H9 (cell line): ENCODE data around the gene EPS8L1. TPM values are rescaled to one million over a fixed set of nuclear protein-coding genes. Genes with fewer than 3 reads are reported as not detected.
A peak's percentile ranks its signal among the peaks of the same experiment; 100 is the strongest.

Source experiments
- DNase-seq: peaks from one replicate; pipeline ENCODE4 v3.0.0-alpha.2; 2017
- H2AFZ ChIP-seq: one replicate; pipeline ENCODE4 v1.6.1; 2013; ENCODE audit warnings: mild to moderate bottlenecking, low read length, control low read depth, moderate library complexity
- H2AK5ac ChIP-seq: 2 replicates; pipeline ENCODE4 v1.6.1; 2013; ENCODE audit warnings: low read length, control low read depth, mixed read lengths; ENCODE audit not compliant: insufficient read length
- H2BK120ac ChIP-seq: one replicate; pipeline ENCODE4 v1.6.1; 2013; ENCODE audit warnings: low read depth, mild to moderate bottlenecking, low read length, control low read depth, inconsistent platforms; ENCODE audit not compliant: poor library complexity, severe bottlenecking
- H2BK12ac ChIP-seq: 2 replicates; pipeline ENCODE4 v1.6.1; 2013; ENCODE audit warnings: low read length, control low read depth, mixed read lengths, low read depth; ENCODE audit not compliant: insufficient read length
- H2BK15ac ChIP-seq: 2 replicates; pipeline ENCODE4 v1.6.1; 2013; ENCODE audit warnings: low read depth, low read length, control low read depth
- H2BK20ac ChIP-seq: one replicate; pipeline ENCODE4 v1.6.1; 2013; ENCODE audit warnings: low read depth, mild to moderate bottlenecking, low read length, control low read depth, inconsistent platforms; ENCODE audit not compliant: poor library complexity, severe bottlenecking
- H2BK5ac ChIP-seq: 2 replicates; pipeline ENCODE4 v1.6.1; 2013; ENCODE audit warnings: low read length, control low read depth, mixed read lengths; ENCODE audit not compliant: insufficient read length
- H3K14ac ChIP-seq: 2 replicates; pipeline ENCODE4 v1.6.1; 2013; ENCODE audit warnings: low read length, control low read depth; ENCODE audit not compliant: insufficient read depth
- H3K18ac ChIP-seq: 2 replicates; pipeline ENCODE4 v1.6.1; 2013; ENCODE audit warnings: low read depth, mild to moderate bottlenecking, mixed read lengths, low read length, control low read depth; ENCODE audit not compliant: insufficient read length
- H3K23ac ChIP-seq: 2 replicates; pipeline ENCODE4 v1.6.1; 2013; ENCODE audit warnings: low read length, control low read depth, mixed read lengths, low read depth; ENCODE audit not compliant: insufficient read length
- H3K23me2 ChIP-seq: 2 replicates; pipeline ENCODE4 v1.6.1; 2013; ENCODE audit warnings: low read depth, mild to moderate bottlenecking, mixed read lengths, low read length, control low read depth; ENCODE audit not compliant: insufficient read length, poor library complexity, severe bottlenecking
- H3K27ac ChIP-seq: 2 replicates; pipeline ENCODE4 v1.5.1; 2013; ENCODE audit warnings: low read length, control low read depth, mixed read lengths, low read depth; ENCODE audit not compliant: insufficient read length
- H3K27me3 ChIP-seq: 2 replicates; pipeline ENCODE4 v1.6.1; 2013; ENCODE audit warnings: low read length, control low read depth, inconsistent platforms; ENCODE audit not compliant: insufficient read depth
- H3K4ac ChIP-seq: 2 replicates; pipeline ENCODE4 v1.6.1; 2013; ENCODE audit warnings: low read depth, mild to moderate bottlenecking, control low read depth, inconsistent platforms, low read length, moderate library complexity
- H3K4me1 ChIP-seq: 2 replicates; pipeline ENCODE4 v1.6.1; 2013; ENCODE audit warnings: low read length, control low read depth, inconsistent platforms; ENCODE audit not compliant: insufficient read depth
- H3K4me2 ChIP-seq: 2 replicates; pipeline ENCODE4 v1.6.1; 2013; ENCODE audit warnings: low read length, control low read depth, mixed read lengths; ENCODE audit not compliant: insufficient read length, insufficient read depth
- H3K56ac ChIP-seq: 2 replicates; pipeline ENCODE4 v1.6.1; 2013; ENCODE audit warnings: low read depth, mild to moderate bottlenecking, mixed read lengths, low read length, control low read depth; ENCODE audit not compliant: insufficient read length
- H3K79me1 ChIP-seq: 2 replicates; pipeline ENCODE4 v1.6.1; 2013; ENCODE audit warnings: low read depth, mild to moderate bottlenecking, moderate library complexity, low read length, control low read depth, inconsistent platforms; ENCODE audit not compliant: insufficient read depth, poor library complexity, severe bottlenecking
- H3K79me2 ChIP-seq: 2 replicates; pipeline ENCODE4 v1.6.1; 2013; ENCODE audit warnings: low read length, control low read depth, inconsistent platforms; ENCODE audit not compliant: insufficient read depth
- H3K9ac ChIP-seq: 2 replicates; pipeline ENCODE4 v1.6.1; 2013; ENCODE audit warnings: low read length, control low read depth, mixed read lengths; ENCODE audit not compliant: insufficient read length; ENCODE audit errors: extremely low read depth
- H3K9me3 ChIP-seq: one replicate; pipeline ENCODE4 v1.6.1; 2013; ENCODE audit warnings: low read depth, low read length, inconsistent platforms; ENCODE audit not compliant: control insufficient read depth
- H3T11ph ChIP-seq: one replicate; pipeline ENCODE4 v1.6.1; 2013; ENCODE audit warnings: mild to moderate bottlenecking, low read length, control low read depth, inconsistent platforms
- H4K20me1 ChIP-seq: one replicate; pipeline ENCODE4 v1.6.1; 2013; ENCODE audit not compliant: control insufficient read depth, insufficient read length, insufficient read depth
- H4K5ac ChIP-seq: 2 replicates; pipeline ENCODE4 v1.6.1; 2013; ENCODE audit warnings: low read depth, mild to moderate bottlenecking, mixed read lengths, low read length, control low read depth; ENCODE audit not compliant: insufficient read length
- H4K8ac ChIP-seq: replicated peaks from 2 replicates; pipeline ENCODE4 v1.6.1; 2013; ENCODE audit warnings: low read length, control low read depth, mixed read lengths, low read depth; ENCODE audit not compliant: insufficient read length
- H4K91ac ChIP-seq: 2 replicates; pipeline ENCODE4 v1.6.1; 2013; ENCODE audit warnings: low read depth, mild to moderate bottlenecking, moderate library complexity, mixed read lengths, low read length, control low read depth; ENCODE audit not compliant: insufficient read length
- H3K27ac Mint-ChIP-seq, 3 experiments: 2 replicates in 2 of 3; 3 replicates in 1 of 3; pipeline ENCODE4 v1.8.0; 2020 to 2021; ENCODE audit warnings: mixed read lengths in 3 of 3, mild to moderate bottlenecking in 1 of 3, moderate library complexity in 1 of 3
- H3K27me3 Mint-ChIP-seq: 2 replicates; pipeline ENCODE4 v1.8.0; 2021; ENCODE audit warnings: low read depth, mild to moderate bottlenecking, moderate library complexity, mixed read lengths
- H3K36me3 Mint-ChIP-seq, 3 experiments: 2 replicates in 2 of 3; 3 replicates in 1 of 3; pipeline ENCODE4 v1.8.0; 2020 to 2021; ENCODE audit warnings: low read depth in 3 of 3, mixed read lengths in 3 of 3; ENCODE audit not compliant: insufficient read depth in 1 of 3
- H3K4me1 Mint-ChIP-seq, 2 experiments: 2 replicates each; pipeline ENCODE4 v1.8.0; 2020; ENCODE audit warnings: mixed read lengths in 2 of 2
- H3K4me3 Mint-ChIP-seq, 2 experiments: 2 replicates in 1 of 2; 3 replicates in 1 of 2; pipeline ENCODE4 v1.8.0; 2020 to 2021; ENCODE audit warnings: mild to moderate bottlenecking in 2 of 2, mixed read lengths in 2 of 2, moderate library complexity in 1 of 2
- H3K9me3 Mint-ChIP-seq, 2 experiments: 2 replicates in 1 of 2; 3 replicates in 1 of 2; pipeline ENCODE4 v1.8.0; 2020; ENCODE audit warnings: mild to moderate bottlenecking in 2 of 2, mixed read lengths in 2 of 2, moderate library complexity in 1 of 2
- WGBS: extraction: QIAGEN DNeasy Blood & Tissue Kit; methylation state at CpG from one replicate; pipeline ENCODE4 v1.1.7; 2013; ENCODE audit warnings: missing lambda C conversion rate, low lambda C conversion rate, mixed read lengths; ENCODE audit not compliant: insufficient read length; ENCODE audit errors: extremely low coverage; 5-methylcytosine and 5-hydroxymethylcytosine counted together
- total RNA-seq: library from RNA; stranded (reverse); gene quantifications from 2 replicates; pipeline ENCODE4 v1.2.1, GENCODE V29; 2021
- TF ChIP-seq, protein P1 (sequence below): fragments of 200-600 bp; sonication (generic); conservative IDR thresholded peaks from 3 replicates; pipeline ENCODE4 v1.8.0; 2021; ENCODE audit warnings: antibody characterized with exemption, mild to moderate bottlenecking

EPS8L1 gene
- total RNA-seq, 1 experiment from 2014 or later: 24.0 TPM

DNA sequence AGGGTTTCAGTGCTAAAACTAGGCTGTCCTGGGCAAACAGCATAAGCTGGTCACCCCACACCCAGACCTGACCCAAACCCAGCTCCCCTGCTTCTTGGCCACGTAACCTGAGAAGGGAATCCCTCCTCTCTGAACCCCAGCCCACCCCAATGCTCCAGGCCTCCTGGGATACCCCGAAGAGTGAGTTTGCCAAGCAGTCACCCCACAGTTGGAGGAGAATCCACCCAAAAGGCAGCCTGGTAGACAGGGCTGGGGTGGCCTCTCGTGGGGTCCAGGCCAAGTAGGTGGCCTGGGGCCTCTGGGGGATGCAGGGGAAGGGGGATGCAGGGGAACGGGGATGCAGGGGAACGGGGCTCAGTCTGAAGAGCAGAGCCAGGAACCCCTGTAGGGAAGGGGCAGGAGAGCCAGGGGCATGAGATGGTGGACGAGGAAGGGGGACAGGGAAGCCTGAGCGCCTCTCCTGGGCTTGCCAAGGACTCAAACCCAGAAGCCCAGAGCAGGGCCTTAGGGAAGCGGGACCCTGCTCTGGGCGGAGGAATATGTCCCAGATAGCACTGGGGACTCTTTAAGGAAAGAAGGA, 39.0 kb downstream of the EPS8L1 start:
- WGBS: no CpG with 5 or more reads among the region's 9 CpGs

More for the DNA sequence above, 39.0 kb downstream of the EPS8L1 start:
- H3K79me2 ChIP-seq: peaks cover 7% of the 10 kb centered on the region; the same call in 1 of the 2 replicates
- peaks cover 2% of the 10 kb centered on the region for H4K20me1 ChIP-seq
- no peak overlapping the region for H3K56ac ChIP-seq
- Mint-ChIP-seq H3K9me3 (no peaks in the 10 kb centered on the region), H3K36me3 (peaks cover 4 to 8% (median 5%) of the 10 kb centered on the region in 3 experiments; a peak in 6 of 7 replicates), H3K4me1 (peaks cover 21 to 30% of the 10 kb centered on the region in 2 experiments), H3K27me3 (no peaks in the 10 kb centered on the region), H3K4me3 (peak overlapping the region; percentile 66 to 92; a peak in 3 of 5 replicates), H3K27ac (no peak overlapping the region)
- TF ChIP-seq, protein P1, sequence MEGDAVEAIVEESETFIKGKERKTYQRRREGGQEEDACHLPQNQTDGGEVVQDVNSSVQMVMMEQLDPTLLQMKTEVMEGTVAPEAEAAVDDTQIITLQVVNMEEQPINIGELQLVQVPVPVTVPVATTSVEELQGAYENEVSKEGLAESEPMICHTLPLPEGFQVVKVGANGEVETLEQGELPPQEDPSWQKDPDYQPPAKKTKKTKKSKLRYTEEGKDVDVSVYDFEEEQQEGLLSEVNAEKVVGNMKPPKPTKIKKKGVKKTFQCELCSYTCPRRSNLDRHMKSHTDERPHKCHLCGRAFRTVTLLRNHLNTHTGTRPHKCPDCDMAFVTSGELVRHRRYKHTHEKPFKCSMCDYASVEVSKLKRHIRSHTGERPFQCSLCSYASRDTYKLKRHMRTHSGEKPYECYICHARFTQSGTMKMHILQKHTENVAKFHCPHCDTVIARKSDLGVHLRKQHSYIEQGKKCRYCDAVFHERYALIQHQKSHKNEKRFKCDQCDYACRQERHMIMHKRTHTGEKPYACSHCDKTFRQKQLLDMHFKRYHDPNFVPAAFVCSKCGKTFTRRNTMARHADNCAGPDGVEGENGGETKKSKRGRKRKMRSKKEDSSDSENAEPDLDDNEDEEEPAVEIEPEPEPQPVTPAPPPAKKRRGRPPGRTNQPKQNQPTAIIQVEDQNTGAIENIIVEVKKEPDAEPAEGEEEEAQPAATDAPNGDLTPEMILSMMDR: no peak
- no peak overlapping the region for H3K4me2 ChIP-seq
- no peak overlapping the region for H4K5ac ChIP-seq
- H4K8ac ChIP-seq: no peak overlapping the region
- H4K91ac ChIP-seq: no peak overlapping the region
- H2BK120ac ChIP-seq: no peak overlapping the region
- H2AFZ ChIP-seq: no peak overlapping the region
- no peak overlapping the region for H2AK5ac ChIP-seq
- H3K23ac ChIP-seq: no peak overlapping the region
- H3K14ac ChIP-seq: no peak overlapping the region
- no peak overlapping the region for H3K9ac ChIP-seq
- H2BK15ac ChIP-seq: no peak overlapping the region
- peaks cover 15% of the 10 kb centered on the region for H3K23me2 ChIP-seq
- no peak for DNase-seq
- no peaks in the 10 kb centered on the region for H3K4me1 ChIP-seq
- H3K27ac ChIP-seq: no peak overlapping the region
- H3K4ac ChIP-seq: no peak overlapping the region
- peaks cover 5% of the 10 kb centered on the region for H3K79me1 ChIP-seq
- H3K18ac ChIP-seq: peak overlapping the region; percentile 24
- no peak overlapping the region for H2BK12ac ChIP-seq
- no peak overlapping the region for H2BK5ac ChIP-seq
- no peaks in the 10 kb centered on the region for H3K27me3 ChIP-seq
- no peaks in the 10 kb centered on the region for H3K9me3 ChIP-seq
- no peak overlapping the region for H2BK20ac ChIP-seq
- no peak overlapping the region for H3T11ph ChIP-seq
